ENCODE data around the gene SLC19A1.

- TF ChIP-seq CTCF (IDR thresholded peaks at IDR 0.05) (no peak), POLR2A (IDR thresholded peaks at IDR 0.05) (no peak), POLR2AphosphoS5 (IDR thresholded peaks at IDR 0.05) (no peak), EP300 (IDR thresholded peaks at IDR 0.05) (no peak)
Measured at GRCh38 chr21:45537746-45538291, 4.4 kb downstream of the SLC19A1 start.
